Epithelial cell of esophagus (primary cell): Measurements from ENCODE around the gene CTLA4.

Source experiments
- DNase-seq: peaks from one replicate; pipeline ENCODE4 v3.0.0; 2010; ENCODE audit warnings: low read depth
- H3K4me3 ChIP-seq: 2 replicates; pipeline ENCODE4 v1.5.1; 2011; ENCODE audit warnings: mild to moderate bottlenecking, low read length, control low read depth
- TF ChIP-seq, protein P1 (sequence below): IDR thresholded peaks from 2 replicates; pipeline ENCODE4 v1.5.1; 2011; ENCODE audit warnings: low read depth, mild to moderate bottlenecking, low read length, control low read depth, inconsistent platforms; ENCODE audit not compliant: insufficient read depth; ENCODE audit errors: missing control alignments

CTLA4 gene

DNA sequence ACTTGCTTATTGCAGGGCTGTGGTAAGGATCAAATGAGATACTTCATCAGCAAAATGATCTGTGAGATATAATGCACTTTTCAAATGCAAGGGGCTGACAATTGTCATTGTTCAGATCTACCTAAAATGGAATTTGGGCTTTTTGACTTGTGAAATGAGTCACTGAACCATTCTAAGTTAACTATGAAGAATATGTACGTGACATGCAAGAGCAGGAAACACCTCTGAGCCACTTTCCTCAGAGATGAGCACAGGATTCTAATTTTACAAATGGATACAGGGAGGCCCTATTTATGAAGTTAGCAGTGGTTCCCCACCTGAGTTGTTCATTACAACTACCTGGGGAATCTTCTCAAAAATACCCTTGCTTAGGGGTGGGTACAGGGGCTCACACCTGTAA is 26.7 kb downstream of the CTLA4 start:
- no peak overlapping the region for H3K4me3 ChIP-seq
- DNase-seq: no peak
- TF ChIP-seq, protein P1, sequence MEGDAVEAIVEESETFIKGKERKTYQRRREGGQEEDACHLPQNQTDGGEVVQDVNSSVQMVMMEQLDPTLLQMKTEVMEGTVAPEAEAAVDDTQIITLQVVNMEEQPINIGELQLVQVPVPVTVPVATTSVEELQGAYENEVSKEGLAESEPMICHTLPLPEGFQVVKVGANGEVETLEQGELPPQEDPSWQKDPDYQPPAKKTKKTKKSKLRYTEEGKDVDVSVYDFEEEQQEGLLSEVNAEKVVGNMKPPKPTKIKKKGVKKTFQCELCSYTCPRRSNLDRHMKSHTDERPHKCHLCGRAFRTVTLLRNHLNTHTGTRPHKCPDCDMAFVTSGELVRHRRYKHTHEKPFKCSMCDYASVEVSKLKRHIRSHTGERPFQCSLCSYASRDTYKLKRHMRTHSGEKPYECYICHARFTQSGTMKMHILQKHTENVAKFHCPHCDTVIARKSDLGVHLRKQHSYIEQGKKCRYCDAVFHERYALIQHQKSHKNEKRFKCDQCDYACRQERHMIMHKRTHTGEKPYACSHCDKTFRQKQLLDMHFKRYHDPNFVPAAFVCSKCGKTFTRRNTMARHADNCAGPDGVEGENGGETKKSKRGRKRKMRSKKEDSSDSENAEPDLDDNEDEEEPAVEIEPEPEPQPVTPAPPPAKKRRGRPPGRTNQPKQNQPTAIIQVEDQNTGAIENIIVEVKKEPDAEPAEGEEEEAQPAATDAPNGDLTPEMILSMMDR: no peak

DNA sequence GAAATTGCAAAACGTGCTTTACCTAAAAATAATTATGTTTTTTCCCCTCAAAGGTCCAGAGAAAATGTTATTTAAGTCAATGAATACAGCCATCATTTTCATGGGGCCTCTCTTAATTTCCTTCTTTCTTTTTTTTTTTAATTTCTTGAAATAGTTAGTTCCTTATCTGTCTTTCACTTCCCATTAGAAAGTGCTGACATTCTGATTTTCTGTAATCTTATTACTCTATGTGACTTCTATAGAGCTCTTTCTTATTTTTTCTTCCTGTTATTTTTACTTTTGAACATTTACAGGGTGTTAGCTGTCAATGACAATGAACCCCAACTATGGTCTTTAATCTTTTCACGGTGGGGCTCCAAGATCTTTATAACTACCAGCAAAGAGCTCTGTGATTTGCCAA is 30.0 kb downstream of the CTLA4 start:
- TF ChIP-seq, protein P1: no peak
- H3K4me3 ChIP-seq: no peak overlapping the region
- no peak for DNase-seq

DNA sequence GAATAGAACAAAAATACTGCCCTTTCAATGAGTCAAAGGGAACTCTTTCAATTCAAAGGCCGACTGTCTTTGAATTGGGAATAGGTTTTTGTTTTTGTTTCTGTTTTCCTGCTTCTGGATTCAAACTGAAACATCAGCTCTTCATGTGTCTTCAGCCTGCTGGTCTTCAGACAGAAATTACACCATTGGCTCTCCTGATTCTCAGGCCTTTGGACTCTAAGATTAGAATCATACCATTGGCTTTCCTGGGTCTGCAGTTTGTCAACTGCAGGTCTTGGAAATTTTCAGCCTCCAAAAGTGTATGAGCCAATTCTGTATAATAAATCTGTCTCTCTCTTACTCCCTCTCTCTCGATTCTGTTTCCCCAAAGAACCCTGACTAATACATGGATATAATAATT is 31.1 kb downstream of the CTLA4 start:
- no peak overlapping the region for H3K4me3 ChIP-seq
- TF ChIP-seq, protein P1: no peak

DNA sequence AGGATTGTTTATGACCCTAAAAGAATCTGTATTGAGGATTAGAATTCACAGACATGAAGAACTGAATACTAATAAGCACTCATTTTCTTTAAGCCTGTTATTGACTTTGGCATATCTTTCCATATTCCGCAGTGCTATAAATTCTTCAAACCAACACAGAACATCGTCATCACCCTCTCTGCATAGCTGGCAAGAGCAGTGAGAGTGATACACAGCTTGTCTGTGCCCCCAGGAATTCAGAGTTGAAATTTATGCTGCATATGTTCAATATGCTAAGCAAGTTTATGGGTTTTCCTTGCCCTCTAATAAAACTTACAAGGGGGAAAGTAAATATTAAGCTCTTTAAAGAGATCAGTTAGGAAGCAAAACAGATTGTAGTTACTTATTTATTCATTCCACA is 32.7 kb downstream of the CTLA4 start:
- no peak for DNase-seq
- TF ChIP-seq, protein P1: no peak
- no peak overlapping the region for H3K4me3 ChIP-seq

More for the DNA sequence above, 31.1 kb downstream of the CTLA4 start:
- DNase-seq: no peak

DNA sequence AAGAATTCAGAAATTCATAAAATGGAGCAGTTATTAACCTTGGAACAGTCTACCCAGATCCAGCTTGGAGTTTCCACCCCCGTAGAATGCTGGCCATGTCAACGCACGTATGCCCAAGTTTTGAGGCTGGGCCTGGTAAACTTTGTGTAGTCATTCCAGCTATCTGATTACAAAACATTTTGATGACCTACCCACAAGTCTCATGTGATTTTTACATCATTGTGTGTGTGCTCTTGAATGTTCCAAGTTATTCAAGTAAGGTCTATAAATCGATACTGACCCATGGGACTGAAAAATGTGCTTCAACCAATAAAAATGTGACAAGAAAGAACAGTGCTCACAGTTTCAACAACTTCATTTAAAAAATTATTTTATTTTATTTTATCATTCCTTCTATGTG is 36.5 kb downstream of the CTLA4 start:
- TF ChIP-seq, protein P1: no peak
- no peak for DNase-seq

DNA sequence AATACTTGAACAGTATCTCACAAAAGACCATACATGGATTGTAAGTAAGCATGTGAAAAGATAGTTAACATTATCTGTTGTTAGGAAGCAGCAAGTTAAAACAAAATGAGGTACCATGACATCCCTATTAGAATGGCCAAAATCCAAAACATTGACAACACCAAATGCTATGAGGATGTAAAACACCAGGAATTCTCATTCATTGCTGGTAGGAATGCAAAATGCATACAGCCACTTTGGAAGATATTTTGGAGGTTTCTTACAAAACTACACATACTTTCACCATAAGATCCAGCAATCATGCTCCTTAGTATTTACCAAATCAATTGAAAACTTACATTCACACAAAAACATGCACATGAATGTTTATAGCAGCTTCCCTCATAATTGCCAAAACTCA is 38.1 kb downstream of the CTLA4 start:
- TF ChIP-seq, protein P1: no peak
- no peak for DNase-seq
- H3K4me3 ChIP-seq: no peak overlapping the region

More for the DNA sequence above, 36.5 kb downstream of the CTLA4 start:
- no peak overlapping the region for H3K4me3 ChIP-seq

DNA sequence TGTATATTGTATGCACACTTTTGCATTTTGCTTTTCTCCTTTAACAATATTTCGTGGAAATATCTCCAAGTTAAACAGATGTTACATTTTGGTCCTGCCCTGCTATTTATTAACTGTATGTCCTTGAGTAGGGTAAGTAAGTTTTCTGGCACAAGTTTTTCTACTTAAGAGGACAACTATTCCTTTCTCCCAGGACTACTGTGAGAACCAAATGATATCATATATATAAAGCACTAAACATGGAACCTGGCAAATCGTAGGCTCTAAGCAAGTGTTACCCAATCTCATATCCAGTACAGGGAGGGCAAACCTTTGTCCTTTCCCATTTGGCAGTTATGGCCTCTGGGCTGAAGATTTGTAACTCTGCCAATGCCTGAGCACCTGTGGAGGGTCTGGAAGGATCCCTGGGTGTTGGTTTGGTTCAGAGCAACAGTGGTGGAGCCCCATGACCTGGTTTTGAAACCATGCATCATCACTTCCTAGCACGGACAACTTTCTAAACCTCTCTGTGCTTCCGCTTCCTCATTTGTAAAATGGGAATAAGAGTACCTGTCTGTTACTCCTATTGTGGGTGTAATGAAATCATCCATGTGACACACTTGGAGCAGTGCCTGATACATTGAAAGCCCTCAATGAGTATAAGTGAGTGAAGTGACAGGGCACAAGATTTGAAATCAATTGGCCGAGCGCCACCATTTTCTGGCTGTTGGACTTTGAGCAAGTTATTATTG is 40.7 kb downstream of the CTLA4 start:
- no peak overlapping the region for H3K4me3 ChIP-seq
- TF ChIP-seq, protein P1: no peak
- no peak for DNase-seq
